Measurements from ENCODE around the gene THUMPD1.

Gene THUMPD1

DNA sequence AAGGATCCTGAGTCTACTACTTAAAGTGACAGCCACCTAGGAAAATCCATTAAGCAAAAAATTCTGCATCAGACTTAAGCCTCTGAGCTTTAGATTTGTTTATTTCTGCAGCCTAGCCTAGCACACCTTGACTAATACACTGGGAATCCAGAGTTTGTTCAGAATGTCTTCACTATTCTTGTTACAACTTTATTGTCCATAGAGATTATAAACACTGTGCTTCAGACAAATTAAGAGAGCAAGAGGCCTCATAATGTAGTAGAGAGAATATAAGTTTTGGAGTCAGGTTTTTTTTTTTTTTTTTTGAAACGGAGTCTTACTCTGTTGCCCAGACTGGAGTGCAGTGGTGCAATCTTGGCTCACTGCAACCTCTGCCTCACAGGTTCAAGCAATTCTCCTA lies 8.9 kb upstream of the THUMPD1 start:
- H3K27ac ChIP-seq (ENCODE audit: low read depth, low read length): no peak overlapping the region
- no peaks in the 10 kb centered on the region for H3K4me1 ChIP-seq (ENCODE audit: control insufficient read depth in 1 of 2, insufficient read depth in 2 of 2, low read length in 2 of 2)
- no peak overlapping the region for H3K4me3 ChIP-seq (ENCODE audit: low read depth in 1 of 2, low read length in 2 of 2)
- H3K9ac ChIP-seq (ENCODE audit: low read depth in 1 of 2, low read length in 2 of 2): no peak overlapping the region
- H3K9me3 ChIP-seq (ENCODE audit: control insufficient read depth in 1 of 2, low read length in 2 of 2): peaks cover 8 to 9% of the 10 kb centered on the region in 2 donors
- no peaks in the 10 kb centered on the region for H3K36me3 ChIP-seq (ENCODE audit: control insufficient read depth in 1 of 2, insufficient read depth in 2 of 2, low read length in 2 of 2)
- no peaks in the 10 kb centered on the region for H3K27me3 ChIP-seq (ENCODE audit: control insufficient read depth in 1 of 2, insufficient read depth in 2 of 2, low read length in 2 of 2)

DNA sequence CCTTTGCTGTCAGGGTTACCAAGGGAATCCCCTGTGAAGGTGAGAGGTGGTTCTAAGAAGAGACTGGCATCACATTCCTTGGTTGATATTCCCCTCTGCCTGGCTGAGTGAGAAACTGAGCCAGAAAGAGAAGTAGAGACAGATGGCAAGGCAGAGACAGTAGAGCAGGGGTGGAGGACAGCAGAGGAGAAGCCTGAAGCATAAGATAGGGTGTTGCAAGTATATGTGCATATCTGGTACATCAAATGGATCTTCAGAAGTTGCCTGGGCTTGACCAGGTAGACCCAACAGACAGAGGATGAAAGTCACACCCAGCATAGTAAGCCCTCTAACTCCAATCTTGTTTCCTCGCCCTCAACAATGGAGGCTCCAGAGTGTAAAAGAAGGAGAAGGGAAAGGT lies 7.9 kb upstream of the THUMPD1 start:
- no peak overlapping the region for H3K4me3 ChIP-seq (ENCODE audit: low read depth in 1 of 2, low read length in 2 of 2)

DNA sequence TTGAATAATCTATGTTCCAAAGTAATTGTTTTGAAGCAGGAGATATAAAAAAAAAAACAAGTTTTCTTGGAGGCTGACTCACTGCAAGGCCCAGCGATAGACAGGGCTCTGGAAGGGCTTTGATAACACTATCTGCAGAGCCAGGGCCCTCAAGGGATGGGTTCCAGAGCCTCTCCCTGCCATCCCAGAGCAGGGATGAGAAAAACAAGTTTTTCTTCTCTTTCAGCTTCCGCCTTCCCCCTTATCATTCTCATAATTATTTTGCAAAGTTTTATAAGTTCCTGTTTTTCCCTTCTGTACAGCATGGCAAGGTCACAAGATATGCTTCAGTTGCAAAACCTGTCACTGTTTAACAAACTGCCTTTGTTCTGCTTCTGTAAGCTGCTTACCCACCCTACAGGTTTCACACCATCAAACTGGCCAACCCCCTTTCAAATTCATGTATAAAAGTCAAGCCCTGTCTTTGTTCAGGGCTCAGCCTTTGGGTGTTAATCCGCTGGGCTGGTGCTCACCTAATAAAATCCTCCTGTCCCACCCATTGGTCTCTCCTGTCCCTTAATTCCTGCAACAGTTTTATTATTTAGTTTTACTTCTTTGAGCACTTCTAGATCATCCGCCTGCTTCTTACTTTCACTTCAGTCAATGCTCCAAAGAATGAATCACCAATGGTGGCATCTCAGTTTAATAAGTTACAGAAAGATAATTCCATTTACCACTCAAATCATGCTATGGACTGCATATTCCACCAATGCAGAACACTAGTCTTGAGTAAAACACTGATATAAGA lies 5.6 kb upstream of the THUMPD1 start:
- no peaks in the 10 kb centered on the region for H3K36me3 ChIP-seq (ENCODE audit: control insufficient read depth in 1 of 2, insufficient read depth in 2 of 2, low read length in 2 of 2)
- H3K9me3 ChIP-seq (ENCODE audit: control insufficient read depth in 1 of 2, low read length in 2 of 2): peaks cover 8 to 9% of the 10 kb centered on the region in 2 donors
- H3K27me3 ChIP-seq (ENCODE audit: control insufficient read depth in 1 of 2, insufficient read depth in 2 of 2, low read length in 2 of 2): no peaks in the 10 kb centered on the region
- H3K4me1 ChIP-seq (ENCODE audit: control insufficient read depth in 1 of 2, insufficient read depth in 2 of 2, low read length in 2 of 2): no peaks in the 10 kb centered on the region
- H3K4me3 ChIP-seq (ENCODE audit: low read depth in 1 of 2, low read length in 2 of 2): no peak overlapping the region
- H3K9ac ChIP-seq (ENCODE audit: low read depth in 1 of 2, low read length in 2 of 2): no peak overlapping the region
- no peak overlapping the region for H3K27ac ChIP-seq (ENCODE audit: low read depth, low read length)

More for the DNA sequence above, 7.9 kb upstream of the THUMPD1 start:
- Histone ChIP-seq H3K27me3 (ENCODE audit: control insufficient read depth in 1 of 2, insufficient read depth in 2 of 2, low read length in 2 of 2) (no peaks in the 10 kb centered on the region), H3K9ac (ENCODE audit: low read depth in 1 of 2, low read length in 2 of 2) (no peak overlapping the region), H3K36me3 (ENCODE audit: control insufficient read depth in 1 of 2, insufficient read depth in 2 of 2, low read length in 2 of 2) (no peaks in the 10 kb centered on the region), H3K4me1 (ENCODE audit: control insufficient read depth in 1 of 2, insufficient read depth in 2 of 2, low read length in 2 of 2) (no peaks in the 10 kb centered on the region), H3K27ac (ENCODE audit: low read depth, low read length) (no peak overlapping the region), H3K9me3 (ENCODE audit: control insufficient read depth in 1 of 2, low read length in 2 of 2) (peaks cover 8 to 9% of the 10 kb centered on the region in 2 donors)

DNA sequence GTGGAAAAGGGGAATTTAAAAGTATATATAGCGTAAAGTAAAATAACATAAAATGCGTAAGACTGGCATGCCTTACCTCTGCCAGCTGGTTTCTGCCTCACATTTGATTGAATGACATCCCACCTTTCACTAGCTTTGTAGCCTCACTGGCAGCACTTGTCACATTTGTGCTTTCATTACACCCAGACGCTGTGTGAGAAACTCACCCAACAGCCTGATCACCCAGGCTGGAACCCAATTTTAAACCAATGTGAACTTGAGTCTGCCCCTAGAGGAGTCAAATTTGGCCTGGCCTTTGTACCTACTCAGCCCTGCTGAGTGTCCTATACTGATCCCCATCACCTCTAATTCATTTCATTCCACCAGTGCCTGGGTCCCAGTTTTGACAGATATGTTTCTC lies 4.8 kb upstream of the THUMPD1 start:
- Histone ChIP-seq H3K27me3 (ENCODE audit: control insufficient read depth in 1 of 2, insufficient read depth in 2 of 2, low read length in 2 of 2) (no peaks in the 10 kb centered on the region), H3K36me3 (ENCODE audit: control insufficient read depth in 1 of 2, insufficient read depth in 2 of 2, low read length in 2 of 2) (no peaks in the 10 kb centered on the region), H3K4me1 (ENCODE audit: control insufficient read depth in 1 of 2, insufficient read depth in 2 of 2, low read length in 2 of 2) (peaks cover 0 to 3% of the 10 kb centered on the region in 2 donors), H3K4me3 (ENCODE audit: low read depth in 1 of 2, low read length in 2 of 2) (no peak overlapping the region), H3K27ac (ENCODE audit: low read depth, low read length) (no peak overlapping the region), H3K9me3 (ENCODE audit: control insufficient read depth in 1 of 2, low read length in 2 of 2) (peaks cover 8 to 9% of the 10 kb centered on the region in 2 donors), H3K9ac (ENCODE audit: low read depth in 1 of 2, low read length in 2 of 2) (no peak overlapping the region)

- no peak overlapping the region for H3K4me3 ChIP-seq (ENCODE audit: low read depth in 1 of 2, low read length in 2 of 2)
- no peak overlapping the region for H3K9ac ChIP-seq (ENCODE audit: low read depth in 1 of 2, low read length in 2 of 2)
- H3K36me3 ChIP-seq (ENCODE audit: control insufficient read depth in 1 of 2, insufficient read depth in 2 of 2, low read length in 2 of 2): no peaks in the 10 kb centered on the region
- H3K4me1 ChIP-seq (ENCODE audit: control insufficient read depth in 1 of 2, insufficient read depth in 2 of 2, low read length in 2 of 2): peaks cover 5 to 12% of the 10 kb centered on the region in 2 donors
- no peak overlapping the region for H3K27ac ChIP-seq (ENCODE audit: low read depth, low read length)
- H3K27me3 ChIP-seq (ENCODE audit: control insufficient read depth in 1 of 2, insufficient read depth in 2 of 2, low read length in 2 of 2): no peaks in the 10 kb centered on the region
- peaks cover 8 to 9% of the 10 kb centered on the region in 2 donors for H3K9me3 ChIP-seq (ENCODE audit: control insufficient read depth in 1 of 2, low read length in 2 of 2)
Measured at GRCh38 chr16:20744922-20745440, 3.4 kb upstream of the THUMPD1 start.

DNA sequence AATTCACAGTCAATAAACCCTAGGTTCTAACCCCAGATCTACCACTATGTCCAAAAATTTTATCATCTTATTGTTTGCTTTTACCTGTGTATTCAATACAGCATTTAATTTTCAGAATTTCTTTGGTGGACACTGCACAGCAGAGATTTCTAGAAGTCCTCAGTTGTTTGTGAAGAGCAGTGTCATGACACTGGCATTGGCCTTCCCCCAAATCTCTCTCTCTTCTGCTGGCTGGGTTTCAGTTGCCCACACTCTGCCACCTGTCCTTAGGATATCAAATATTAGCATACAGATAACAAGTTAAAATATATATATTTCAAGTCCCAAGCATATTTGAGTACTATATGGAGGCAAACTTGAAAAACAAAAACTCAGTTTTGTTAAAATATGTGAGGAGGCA lies 2.0 kb upstream of the THUMPD1 start:
- Histone ChIP-seq H3K4me3 (ENCODE audit: low read depth in 1 of 2, low read length in 2 of 2) (no peak overlapping the region), H3K9me3 (ENCODE audit: control insufficient read depth in 1 of 2, low read length in 2 of 2) (peaks cover 8 to 9% of the 10 kb centered on the region in 2 donors), H3K4me1 (ENCODE audit: control insufficient read depth in 1 of 2, insufficient read depth in 2 of 2, low read length in 2 of 2) (peaks cover 8 to 18% of the 10 kb centered on the region in 2 donors), H3K36me3 (ENCODE audit: control insufficient read depth in 1 of 2, insufficient read depth in 2 of 2, low read length in 2 of 2) (peaks cover 0 to 3% of the 10 kb centered on the region in 2 donors), H3K9ac (ENCODE audit: low read depth in 1 of 2, low read length in 2 of 2) (no peak overlapping the region), H3K27me3 (ENCODE audit: control insufficient read depth in 1 of 2, insufficient read depth in 2 of 2, low read length in 2 of 2) (no peaks in the 10 kb centered on the region), H3K27ac (ENCODE audit: low read depth, low read length) (no peak overlapping the region)

- Histone ChIP-seq H3K9ac (ENCODE audit: low read depth in 1 of 2, low read length in 2 of 2) (peak overlapping the region; percentile 77 to 100), H3K9me3 (ENCODE audit: control insufficient read depth in 1 of 2, low read length in 2 of 2) (no peaks in the 10 kb centered on the region), H3K36me3 (ENCODE audit: control insufficient read depth in 1 of 2, insufficient read depth in 2 of 2, low read length in 2 of 2) (peaks cover 8 to 29% of the 10 kb centered on the region in 2 donors), H3K27ac (ENCODE audit: low read depth, low read length) (peak overlapping the region; percentile 96), H3K27me3 (ENCODE audit: control insufficient read depth in 1 of 2, insufficient read depth in 2 of 2, low read length in 2 of 2) (no peaks in the 10 kb centered on the region), H3K4me3 (ENCODE audit: low read depth in 1 of 2, low read length in 2 of 2) (peak overlapping the region; percentile 82 to 100), H3K4me1 (ENCODE audit: control insufficient read depth in 1 of 2, insufficient read depth in 2 of 2, low read length in 2 of 2) (peaks cover 8 to 18% of the 10 kb centered on the region in 2 donors)
Measured at GRCh38 chr16:20740901-20741521, 607 bp downstream of the THUMPD1 start.

DNA sequence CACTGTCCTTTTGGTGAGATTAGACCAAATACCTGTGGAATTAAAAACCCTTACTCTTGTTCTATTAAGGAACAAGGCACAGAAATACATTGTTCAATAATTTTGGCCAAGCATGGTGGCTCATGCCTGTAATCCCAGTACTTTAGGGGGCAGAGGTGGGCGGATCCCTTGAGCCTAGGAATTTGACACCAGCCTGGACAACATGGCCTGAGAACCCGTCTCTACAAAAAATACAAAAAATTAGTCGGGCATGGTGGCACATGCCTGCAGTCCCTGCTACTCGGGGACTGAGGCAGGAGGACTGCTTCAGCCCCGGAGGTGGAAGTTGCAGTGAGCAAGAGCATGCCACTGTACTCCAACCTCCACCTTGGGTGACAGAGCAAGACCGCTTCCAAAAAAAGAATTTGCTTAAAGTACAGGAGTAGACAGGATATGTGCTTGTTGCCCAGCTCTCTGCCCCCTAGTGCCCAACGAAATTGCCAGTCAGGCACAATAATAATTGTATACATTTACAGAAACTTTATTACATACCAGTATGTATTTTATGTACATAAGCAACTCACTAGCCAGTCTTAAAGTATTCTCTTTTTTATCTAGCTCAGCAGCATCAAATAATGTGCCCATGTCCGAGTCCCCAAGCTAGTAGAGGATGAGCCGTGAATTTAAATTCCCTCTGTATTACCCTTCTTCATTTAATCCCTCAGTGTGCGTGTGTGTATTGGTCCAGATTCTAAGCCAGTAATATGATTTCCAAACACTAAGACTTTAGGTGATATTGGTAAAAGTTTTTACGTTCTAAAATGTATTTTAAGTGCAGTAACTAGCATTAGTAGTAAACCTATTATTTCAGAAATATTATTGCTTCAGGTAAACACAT lies 1.4 kb downstream of the THUMPD1 start:
- Histone ChIP-seq H3K9ac (ENCODE audit: low read depth in 1 of 2, low read length in 2 of 2) (peak overlapping the region; percentile 71 to 77), H3K4me3 (ENCODE audit: low read depth in 1 of 2, low read length in 2 of 2) (peak overlapping the region; percentile 82 to 100), H3K36me3 (ENCODE audit: control insufficient read depth in 1 of 2, insufficient read depth in 2 of 2, low read length in 2 of 2) (peaks cover 13 to 36% of the 10 kb centered on the region in 2 donors), H3K27ac (ENCODE audit: low read depth, low read length) (peak overlapping the region; percentile 46), H3K9me3 (ENCODE audit: control insufficient read depth in 1 of 2, low read length in 2 of 2) (no peaks in the 10 kb centered on the region), H3K4me1 (ENCODE audit: control insufficient read depth in 1 of 2, insufficient read depth in 2 of 2, low read length in 2 of 2) (peaks cover 8 to 18% of the 10 kb centered on the region in 2 donors), H3K27me3 (ENCODE audit: control insufficient read depth in 1 of 2, insufficient read depth in 2 of 2, low read length in 2 of 2) (no peaks in the 10 kb centered on the region)

DNA sequence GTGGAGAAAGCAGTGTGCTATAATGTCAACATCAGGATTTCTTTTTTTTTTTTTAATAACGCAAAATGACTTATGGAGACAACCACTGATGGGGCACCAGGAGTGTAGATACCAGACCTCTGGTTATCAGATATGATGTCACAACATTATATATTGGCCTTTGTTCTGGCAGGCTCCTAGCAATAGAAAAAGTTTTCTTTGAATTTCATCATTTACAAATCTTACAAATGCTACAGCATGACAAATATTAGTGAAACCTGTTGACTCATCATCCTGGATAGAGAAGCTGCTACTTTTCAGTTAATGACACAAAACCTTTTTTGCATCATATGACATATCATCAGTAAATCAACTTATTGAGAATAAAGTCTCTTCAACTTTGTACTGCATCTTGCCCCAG lies 6.1 kb downstream of the THUMPD1 start:
- Histone ChIP-seq H3K4me1 (ENCODE audit: control insufficient read depth in 1 of 2, insufficient read depth in 2 of 2, low read length in 2 of 2) (peaks cover 8 to 12% of the 10 kb centered on the region in 2 donors), H3K4me3 (ENCODE audit: low read depth in 1 of 2, low read length in 2 of 2) (no peak overlapping the region), H3K36me3 (ENCODE audit: control insufficient read depth in 1 of 2, insufficient read depth in 2 of 2, low read length in 2 of 2) (peaks cover 17 to 44% of the 10 kb centered on the region in 2 donors), H3K9me3 (ENCODE audit: control insufficient read depth in 1 of 2, low read length in 2 of 2) (no peaks in the 10 kb centered on the region), H3K9ac (ENCODE audit: low read depth in 1 of 2, low read length in 2 of 2) (no peak overlapping the region), H3K27ac (ENCODE audit: low read depth, low read length) (no peak overlapping the region), H3K27me3 (ENCODE audit: control insufficient read depth in 1 of 2, insufficient read depth in 2 of 2, low read length in 2 of 2) (no peaks in the 10 kb centered on the region)

All from duodenal mucosa (tissue), 2 donors.